NCI-H1417 treated with DMSO at 0.1 percent for 48 hours (cell line): Measurements from ENCODE around the gene COG7.
"Not testable (repeated sequence)": the region's sequence is repeated elsewhere in the genome, so short reads cannot be mapped to it uniquely, and the experiment has no call there.

Source experiments
- DNase-seq: peaks from one replicate; lab custom pipeline; 2025; lab: John Stamatoyannopoulos, UW

Gene COG7

DNA sequence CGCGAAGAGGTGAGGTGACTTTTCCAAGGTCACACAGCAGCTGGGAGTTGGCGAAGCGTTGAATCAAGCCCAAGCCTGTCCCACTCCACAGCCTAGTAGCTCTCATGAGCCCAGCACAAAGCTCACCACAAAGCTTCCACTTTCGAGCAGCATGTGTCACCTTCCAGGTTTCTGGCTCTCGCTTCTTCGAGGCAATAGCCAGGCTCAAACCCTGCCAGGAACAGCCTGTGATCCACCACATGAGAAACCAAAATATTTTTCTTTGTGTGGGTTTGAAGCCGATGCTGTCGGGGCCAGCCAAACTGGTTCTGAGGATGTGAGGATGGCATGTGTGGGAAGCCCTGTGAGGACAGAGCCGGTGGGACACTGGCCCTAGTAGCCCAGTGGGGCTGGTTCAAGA is 68.1 kb downstream of the COG7 start:
- DNase-seq: no peak

DNA sequence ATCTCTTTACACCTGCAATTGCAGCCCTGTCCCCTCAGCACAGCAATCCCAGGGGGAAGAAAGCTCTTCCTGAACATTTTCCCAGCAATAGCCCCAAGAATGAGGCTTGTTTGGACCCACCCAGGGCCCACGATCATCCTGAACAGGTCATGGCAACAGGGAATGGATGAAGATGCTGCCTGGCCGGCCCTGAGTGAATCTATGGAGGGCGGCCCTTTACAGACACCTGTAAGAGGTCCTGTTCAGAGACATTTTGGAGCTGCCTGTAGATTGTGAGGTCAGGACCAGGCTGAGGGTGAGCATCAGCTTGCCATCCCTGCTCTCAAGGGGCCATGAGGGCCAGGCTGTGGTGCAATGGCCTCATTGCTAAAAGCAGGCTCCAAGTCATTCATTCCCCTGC is 69.1 kb downstream of the COG7 start:
- DNase-seq: no peak

DNA sequence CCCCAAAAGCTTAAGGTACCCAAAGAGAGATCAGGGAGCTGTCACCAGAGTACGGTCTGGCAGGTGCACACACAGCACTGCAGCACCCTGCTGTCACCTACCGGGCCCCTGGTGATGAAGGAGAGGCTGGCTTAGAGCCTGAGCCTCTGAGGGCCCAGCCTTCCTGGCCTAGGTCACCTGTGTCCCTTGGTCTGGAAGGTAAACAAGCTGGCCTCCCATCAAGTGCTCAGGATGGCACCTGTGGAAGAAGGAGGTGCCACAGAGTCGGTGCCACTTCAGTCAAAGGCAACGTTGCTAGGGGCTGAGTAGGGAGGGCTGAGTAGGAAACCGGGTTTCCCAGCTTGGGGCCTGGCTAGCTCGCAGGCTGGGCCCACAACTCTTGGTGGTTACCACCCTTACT is 70.7 kb downstream of the COG7 start:
- DNase-seq: no peak

DNA sequence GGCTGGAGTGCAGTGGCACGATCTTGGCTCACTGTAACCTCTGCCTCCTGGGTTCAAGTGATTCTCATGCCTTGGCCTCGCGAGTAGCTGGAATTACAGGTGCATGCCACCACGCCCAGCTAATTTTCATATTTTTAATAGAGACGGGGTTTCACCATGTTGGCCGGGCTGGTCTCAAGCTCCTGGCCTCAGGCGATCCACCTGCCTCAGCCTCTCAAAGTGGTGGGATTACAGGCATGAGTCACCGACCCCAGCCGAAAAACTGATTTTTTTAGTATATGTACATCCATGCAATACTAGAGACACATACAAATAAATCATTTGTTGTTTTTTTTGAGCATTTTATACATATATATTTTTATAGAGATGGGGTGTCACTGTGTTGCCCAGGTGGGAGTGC is 71.3 kb downstream of the COG7 start:
- not testable (repeated sequence) for DNase-seq

DNA sequence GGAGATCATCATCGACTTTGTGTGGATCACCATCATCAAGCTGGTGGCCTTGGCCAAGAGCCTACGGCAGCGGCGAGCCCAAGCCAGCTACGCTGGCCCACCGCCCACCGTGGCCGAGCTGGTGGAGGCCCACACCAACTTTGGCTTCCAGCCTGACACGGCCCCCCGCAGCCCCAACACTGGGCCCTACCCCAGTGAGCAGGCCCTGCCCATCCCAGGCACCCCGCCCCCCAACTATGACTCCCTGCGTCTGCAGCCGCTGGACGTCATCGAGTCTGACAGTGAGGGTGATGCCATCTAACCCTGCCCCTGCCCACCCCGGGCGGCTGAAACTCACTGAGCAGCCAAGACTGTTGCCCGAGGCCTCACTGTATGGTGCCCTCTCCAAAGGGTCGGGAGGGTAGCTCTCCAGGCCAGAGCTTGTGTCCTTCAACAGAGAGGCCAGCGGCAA is 72.5 kb downstream of the COG7 start:
- DNase-seq: no peak

DNA sequence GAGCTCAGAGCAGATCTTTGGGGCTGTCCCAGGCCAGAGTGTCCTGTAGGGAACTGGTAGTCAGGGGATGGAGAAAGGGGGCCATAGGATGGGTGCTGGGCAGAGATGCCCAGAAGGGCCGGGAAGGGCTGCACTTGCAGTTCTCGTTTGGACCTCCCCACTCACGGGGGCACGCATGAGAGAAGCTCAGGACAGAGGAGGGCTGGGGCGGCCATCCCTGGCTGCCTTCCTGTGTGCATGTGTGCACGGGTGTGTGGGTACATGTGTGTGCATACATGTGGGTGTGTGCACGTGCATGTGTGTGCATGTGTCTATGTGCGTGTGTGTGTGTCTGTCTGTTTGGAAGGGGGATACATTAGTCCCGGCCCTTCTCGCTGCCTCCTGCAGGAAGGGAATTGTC is 73.3 kb downstream of the COG7 start:
- DNase-seq: no peak

DNA sequence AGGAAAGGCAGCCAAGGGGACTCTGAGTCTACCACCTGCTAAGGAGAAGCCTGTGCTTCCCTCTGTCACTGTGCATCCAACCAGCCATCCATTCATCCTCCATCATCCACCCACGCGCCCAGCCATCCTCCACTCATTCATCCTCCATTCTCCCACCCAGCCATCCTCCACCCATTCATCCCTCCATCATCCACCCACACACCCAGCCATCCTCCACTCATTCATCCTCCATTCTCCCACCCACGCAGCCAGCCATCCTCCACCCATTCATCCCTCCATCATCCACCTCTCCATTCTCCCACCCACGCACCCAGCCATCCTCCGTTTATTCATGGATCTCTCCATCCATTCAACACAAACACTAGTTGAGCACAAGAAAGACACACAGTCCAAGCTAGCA is 74.1 kb downstream of the COG7 start:
- DNase-seq: no peak

DNA sequence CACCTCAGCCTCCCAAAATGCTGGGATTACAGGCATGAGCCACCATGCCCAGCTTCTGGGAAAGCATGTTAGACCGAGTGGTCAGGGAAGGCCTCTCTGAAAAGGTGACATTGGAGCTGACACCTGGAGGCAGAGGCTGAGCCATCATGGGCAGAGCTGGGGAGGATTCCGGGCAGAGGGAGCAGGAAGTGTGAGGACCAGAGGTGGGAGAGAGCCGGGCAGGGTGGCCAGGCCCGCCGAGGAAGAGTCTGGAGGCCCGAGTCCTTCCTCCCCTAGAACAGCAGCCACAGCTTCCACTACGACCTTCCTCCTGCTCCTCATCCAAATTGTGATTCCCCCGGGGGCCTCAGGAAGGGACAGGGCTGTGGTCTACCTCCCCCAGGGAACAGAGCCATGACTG is 74.7 kb downstream of the COG7 start:
- DNase-seq: no peak

DNA sequence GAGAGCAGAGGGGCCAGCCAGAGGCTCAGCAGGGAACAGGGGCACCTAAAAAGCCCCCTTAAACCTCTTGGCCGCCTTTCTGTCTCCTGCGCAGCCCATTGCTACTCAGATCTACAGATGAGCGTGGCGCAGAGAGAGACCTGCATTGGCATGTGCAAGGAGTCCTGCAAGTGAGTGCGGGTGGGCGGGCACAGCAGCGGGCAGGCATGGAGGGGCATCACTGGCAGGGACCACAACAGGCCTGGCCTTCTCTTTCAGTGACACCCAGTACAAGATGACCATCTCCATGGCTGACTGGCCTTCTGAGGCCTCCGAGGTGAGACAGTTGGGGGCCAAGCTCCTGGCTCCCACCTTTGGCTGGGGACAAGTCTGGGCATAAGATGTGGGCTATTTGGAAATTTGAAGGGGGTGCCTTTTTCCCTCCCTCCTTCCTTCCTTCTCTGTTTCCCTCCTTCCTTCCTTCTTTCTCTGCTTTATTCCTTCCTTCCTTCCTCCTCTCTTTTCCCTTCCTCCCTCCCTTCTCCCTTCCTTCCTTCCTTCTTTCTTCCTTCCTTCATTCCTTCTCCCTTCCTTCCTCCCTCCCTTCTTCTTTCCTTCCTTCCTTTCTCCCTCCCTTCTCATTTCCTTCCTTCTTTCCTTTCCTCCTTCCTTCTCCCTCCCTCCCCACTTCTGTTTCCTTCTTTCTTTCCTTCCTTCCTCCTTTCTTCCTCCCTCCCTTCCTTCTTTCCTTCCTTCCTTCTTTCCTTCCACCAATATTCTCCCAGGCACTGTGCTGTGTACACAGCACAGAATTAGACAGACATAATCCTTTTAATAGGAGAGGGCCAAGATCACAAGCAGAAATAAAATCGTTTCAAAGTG is 75.7 kb downstream of the COG7 start:
- DNase-seq: no peak

DNA sequence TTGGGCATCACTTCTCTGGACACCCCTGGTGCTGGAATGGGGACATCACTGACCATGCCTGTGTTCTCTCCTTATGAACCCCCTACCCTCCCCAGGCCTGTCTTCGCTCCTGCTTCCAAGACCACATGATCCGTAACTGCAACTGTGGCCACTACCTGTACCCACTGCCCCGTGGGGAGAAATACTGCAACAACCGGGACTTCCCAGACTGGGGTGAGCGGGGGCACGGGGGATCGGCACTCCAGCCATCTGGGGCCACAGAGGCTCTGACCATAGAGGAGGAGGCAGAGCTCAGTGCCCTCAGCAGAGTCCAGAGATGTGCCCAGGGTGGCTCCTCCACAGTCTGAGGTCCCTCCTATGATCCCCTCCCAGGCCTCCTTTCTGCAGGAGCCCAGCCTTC is 77.3 kb downstream of the COG7 start:
- DNase-seq: no peak

DNA sequence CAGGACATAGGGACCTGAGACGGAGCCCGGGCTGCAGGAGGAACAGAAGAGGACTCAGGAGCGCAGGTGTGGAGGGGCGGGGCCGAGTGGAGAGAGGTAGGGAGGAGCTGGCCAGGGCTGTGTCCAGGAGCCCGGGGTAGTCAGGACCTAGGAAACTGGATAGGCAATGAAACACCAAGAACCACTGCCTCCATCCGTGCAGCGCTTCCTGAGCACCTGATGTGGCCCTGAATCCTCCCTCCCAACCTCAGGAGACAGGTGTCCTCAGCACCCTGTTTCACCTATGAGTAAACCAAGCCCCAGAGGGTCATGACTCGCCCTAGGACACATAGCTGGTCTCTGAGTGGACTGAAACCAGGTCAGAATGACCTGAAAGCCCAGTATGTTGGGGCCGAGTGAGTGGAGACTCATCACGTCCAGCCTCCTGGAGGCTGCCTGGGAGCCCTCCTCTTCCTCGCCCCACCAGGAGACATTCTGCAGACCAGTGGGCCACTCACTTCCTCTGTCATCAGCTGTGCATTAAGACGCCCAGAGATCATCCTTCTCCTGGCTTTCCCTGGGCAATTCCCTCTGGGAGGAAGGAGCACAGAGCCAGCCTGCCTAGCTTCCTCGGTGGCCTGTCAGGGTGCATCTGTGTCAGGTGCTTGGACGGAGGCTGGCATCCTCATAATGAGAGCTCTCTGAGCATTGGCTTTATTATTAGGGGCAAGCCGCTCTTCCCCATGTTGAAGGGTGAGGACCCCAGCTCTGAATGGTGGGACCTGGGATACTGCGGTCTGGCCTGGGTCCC is 78.1 kb downstream of the COG7 start:
- DNase-seq: no peak

DNA sequence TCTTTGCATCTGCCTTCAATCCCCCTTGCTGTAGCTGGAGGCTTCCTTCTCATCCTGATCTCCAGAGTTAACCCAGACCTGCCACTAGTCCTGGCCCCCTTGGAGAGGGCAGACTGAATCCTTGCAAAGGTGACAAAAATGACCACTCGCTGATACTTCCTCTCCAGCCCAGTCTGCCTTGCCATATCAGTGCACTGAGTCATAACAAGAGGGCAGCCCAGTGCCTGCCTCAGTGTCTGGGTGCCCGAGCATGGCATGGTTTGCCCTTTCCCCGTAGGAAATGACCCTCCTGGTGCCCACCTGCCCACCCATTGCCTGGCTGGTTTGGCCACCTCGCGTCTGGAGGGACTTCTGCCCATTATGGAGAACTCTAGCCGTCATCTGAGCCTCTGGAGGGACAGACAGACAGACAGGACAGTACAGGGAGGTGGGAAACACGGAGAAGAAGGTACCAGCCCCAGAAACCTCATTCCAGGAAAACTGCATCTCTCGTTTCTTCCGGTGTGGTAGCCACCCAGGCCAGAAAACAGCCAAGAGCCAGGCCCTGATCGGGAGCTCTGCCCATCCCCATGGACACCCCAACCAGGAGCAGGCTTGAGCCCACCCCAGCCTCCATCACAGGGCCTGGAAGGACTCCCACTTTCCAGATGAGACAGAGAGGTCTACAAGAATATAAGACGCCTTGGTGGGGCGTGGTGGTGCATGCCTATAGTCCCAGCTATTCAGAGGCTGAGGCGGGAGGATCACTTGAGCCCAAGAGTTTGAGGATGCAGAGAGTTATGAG is 79.4 kb downstream of the COG7 start:
- no peak for DNase-seq

DNA sequence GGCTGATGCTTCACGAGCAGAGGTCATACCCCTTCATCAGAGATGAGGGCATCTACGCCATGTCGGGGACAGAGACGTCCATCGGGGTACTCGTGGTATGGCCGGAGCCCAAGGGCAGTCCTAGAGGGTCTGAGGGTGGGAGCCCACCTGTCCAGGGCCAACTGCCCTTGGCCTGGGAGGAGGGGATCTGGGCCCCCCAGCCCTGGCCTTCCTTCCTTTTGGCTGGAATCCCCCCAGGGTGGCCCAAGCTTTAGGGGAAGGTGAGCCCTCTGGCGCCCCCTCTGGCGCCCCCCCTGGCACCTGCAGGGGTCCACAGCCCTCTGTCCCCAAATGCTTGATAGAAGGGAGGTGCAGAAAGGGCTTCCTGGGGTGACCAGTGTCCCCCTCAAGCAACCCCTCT is 81.6 kb downstream of the COG7 start:
- DNase-seq: no peak

DNA sequence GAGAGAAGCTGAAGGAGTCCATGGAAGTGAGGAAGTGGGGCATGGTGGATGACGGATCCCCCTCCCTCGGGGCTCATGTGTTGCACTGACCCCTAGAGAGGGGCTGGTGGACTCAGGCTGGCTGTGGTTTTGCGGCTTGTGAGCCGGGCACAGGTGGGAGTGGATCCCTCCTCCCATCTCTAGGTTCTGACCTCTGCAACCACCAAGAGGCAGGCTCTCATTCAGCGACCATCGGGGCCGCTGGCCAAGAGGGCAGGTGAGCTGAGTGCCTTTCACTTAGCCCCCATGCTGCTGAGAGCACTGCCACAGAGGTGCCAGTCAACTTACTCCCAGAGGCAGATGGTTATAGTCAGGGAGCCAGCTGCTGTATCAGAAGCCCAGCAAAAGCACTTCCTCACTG is 83.6 kb downstream of the COG7 start:
- DNase-seq: no peak

DNA sequence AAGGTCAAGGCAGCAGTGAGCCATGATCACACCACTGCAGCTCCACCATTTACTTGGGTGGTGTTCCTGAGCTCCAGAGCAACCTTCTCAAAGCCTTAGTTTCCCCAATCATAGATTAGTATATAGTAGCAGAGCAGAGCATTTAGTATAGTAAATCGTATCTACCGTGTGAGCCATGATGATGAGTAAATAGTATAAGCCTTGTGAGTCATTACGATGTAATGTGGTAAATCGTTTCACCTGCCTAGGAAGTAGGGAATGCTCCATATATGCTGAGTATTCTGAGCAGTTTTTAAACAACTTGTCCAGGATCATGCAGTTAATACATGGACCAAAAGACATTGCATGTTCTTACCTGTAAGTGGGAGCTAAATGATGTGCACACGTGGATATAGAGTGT is 84.5 kb downstream of the COG7 start:
- DNase-seq: no peak

DNA sequence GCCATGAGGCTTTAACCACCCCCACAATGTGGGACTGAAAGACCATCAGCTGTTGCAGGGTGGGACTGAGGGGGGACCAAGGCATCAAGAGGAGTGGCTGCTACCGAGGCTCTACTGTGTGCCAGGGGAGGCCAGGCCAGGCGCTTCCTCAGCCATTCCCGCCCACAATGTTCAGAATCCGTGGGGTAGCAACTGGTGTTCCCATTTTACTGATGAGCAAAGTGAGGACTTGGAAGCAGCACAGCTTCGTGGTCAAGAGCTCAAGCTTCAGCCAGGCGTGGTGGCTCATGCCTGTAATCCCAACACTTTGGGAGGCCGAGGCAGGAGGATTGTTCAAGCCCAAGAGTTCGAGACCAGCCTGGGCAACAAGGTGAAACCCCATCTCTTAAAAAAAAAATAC is 85.0 kb downstream of the COG7 start:
- DNase-seq: no peak

DNA sequence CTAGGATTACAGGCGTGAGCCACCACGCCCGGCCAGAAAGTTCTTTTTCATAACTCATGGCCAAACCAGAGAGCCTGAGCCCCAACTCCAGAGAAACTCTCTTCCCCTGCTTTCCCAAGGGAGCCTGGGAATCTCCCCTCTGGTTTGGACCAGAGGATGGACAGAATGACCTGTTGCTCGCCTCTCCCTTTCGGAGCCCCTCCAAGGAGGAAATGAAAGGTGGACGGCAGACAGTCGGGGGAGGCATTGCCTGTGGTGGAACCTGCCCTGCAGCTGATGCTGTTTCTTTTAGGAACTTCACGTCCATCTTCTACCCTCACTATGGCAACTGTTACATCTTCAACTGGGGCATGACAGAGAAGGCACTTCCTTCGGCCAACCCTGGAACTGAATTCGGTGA is 85.4 kb downstream of the COG7 start:
- DNase-seq: no peak

DNA sequence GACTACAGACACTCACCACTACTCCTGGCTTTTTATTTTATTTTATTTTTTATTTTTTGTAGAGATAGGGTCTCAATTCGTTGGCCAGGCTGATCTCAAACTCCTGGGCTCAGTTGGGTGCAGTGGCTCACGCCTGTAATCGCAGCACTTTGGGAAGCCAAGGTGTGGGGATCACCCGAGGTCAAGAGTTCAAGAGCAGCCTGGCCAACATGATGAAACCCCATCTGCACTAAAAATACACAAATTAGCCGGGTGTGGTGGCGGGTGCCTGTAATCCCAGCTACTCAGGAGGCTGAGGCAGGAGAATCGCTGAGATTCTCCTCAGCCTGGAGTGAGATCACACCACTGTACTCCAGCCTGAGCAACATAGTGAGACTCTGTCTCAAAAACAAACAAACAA is 86.6 kb downstream of the COG7 start:
- not testable (repeated sequence) for DNase-seq

DNA sequence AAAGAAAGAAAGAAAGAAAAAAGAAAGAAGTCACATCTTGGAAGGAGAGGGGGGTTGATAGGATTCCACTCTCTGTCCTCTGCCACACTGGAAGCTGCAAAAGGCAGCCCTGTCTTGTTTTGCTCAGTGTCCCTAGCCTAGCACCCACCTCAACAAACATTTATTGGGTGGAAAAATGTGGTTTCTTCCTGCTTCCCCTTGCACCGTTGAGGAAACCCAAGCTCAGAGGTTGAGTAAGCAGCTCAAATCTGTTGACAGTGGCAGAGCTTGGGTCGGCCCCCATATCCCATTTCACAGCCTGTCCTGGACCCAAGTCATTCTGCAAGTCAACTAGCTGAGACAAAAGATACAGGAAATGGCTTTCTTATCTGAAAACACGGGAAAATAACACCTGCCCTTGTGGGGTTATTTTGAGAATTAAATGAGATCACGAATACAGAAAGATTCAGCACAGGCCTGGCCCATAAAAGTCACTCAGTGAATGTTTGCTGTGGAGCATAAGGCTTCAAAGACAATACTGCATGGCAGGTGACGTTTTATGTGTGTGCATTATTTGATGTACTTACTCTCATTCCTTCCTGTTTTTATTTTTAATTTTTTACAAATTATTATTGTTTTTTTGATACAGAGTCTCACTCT is 87.3 kb downstream of the COG7 start:
- no peak for DNase-seq

DNA sequence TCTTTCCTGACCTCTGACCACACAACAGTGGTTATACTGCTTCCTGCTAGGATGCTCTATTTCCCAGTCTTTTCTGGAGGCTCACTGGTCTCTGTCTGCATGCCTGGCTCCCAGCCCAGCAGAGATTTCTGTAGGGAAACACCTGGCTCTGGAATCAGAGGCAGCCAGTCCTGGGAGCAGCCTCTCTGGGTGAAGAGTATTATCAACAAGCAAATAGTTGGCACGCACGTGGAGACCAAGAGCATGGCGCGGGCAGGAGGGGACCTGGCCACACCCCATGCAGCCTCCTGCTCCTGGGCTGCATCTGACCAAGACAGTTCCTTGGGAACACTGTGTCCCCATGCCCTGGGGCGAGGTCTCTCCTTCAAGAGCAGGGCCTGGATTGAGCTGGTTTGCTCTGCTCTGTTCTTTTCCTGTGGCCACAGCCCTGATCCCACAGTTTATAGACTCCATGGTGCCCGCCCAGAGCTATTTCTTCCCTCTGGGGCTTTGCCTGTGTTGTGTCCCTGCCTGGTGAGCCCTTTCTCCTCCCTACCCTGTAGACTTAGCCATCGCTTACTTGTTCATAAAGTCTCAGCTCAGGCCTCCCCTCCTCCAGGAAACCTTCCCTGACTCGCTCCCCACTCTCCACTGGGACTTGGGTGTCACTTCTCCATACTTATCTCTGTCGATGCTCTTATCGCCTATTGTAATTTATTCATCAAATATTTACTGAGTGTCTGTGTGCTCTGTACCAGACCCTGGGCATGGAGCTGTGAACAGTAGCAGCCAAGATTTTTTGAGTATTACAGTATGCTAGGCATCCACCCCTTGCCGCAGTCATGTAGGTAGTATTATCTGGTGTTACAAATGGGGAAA is 90.3 kb downstream of the COG7 start:
- DNase-seq: no peak

DNA sequence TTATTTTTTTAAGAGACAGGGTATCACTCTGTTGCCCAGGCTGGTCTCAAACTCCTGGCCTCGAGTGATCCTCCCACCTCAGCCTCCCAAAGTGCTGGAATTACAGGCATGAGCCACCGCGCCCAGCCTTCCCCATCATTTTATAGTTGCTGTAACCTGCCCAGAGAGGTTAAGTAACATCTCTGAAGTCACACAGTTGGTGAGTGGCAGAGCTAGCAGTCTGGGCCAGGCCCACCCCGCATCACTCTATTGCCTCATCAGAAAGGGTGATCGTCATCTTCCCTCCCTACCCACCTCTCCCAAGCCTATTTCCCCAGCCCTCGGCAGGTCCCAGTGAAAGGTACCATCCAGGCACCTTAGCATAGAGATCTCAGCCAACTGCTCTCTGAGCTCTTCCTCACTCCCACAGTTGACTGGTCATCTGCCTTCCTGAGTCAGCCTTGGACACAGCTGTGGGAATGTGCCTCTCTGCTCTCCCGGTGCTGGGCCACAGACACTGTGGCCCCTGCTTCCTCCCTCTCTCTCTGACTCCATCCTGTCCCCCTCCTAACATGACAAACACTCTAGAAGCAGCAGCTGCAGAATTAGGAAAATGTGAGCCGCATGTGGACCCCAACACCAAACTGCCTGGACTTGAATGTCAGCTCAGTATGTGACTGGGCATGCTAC is 93.8 kb downstream of the COG7 start:
- DNase-seq: no peak
